Measurements from ENCODE around the gene DOCK2.
"Not testable (repeated sequence)": the region's sequence is repeated elsewhere in the genome, so short reads cannot be mapped to it uniquely, and the experiment has no call there.

DOCK2 gene

GRCh38 chr5:169796731-169797130, 159.7 kb downstream of the DOCK2 start:
- no peak for DNase-seq

GRCh38 chr5:169797577-169797976, 160.5 kb downstream of the DOCK2 start:
- DNase-seq = no peak

- DNase-seq = no peak
Measured at GRCh38 chr5:169798438-169798837, 161.4 kb downstream of the DOCK2 start.

- no peak for DNase-seq
Measured at GRCh38 chr5:169798906-169799660, 162.0 kb downstream of the DOCK2 start.

- peak; percentile 40 for DNase-seq
Measured at GRCh38 chr5:169801324-169801777, 164.3 kb downstream of the DOCK2 start.

- no peak for DNase-seq
Measured at GRCh38 chr5:169801781-169802180, 164.7 kb downstream of the DOCK2 start.

- peak; percentile 89 for DNase-seq
Measured at GRCh38 chr5:169803077-169803981, 166.3 kb downstream of the DOCK2 start.

GRCh38 chr5:169804861-169805260, 167.8 kb downstream of the DOCK2 start:
- peak; percentile 89 for DNase-seq

GRCh38 chr5:169805527-169805934, 168.5 kb downstream of the DOCK2 start:
- DNase-seq = no peak

- no peak for DNase-seq
Measured at GRCh38 chr5:169805937-169806700, 169.0 kb downstream of the DOCK2 start.

GRCh38 chr5:169808118-169808581, 171.1 kb downstream of the DOCK2 start:
- DNase-seq = no peak

- DNase-seq = not testable (repeated sequence)
Measured at GRCh38 chr5:169808880-169809279, 171.8 kb downstream of the DOCK2 start.

- no peak for DNase-seq
Measured at GRCh38 chr5:169809281-169809680, 172.2 kb downstream of the DOCK2 start.

- DNase-seq = no peak
Measured at GRCh38 chr5:169810524-169810923, 173.4 kb downstream of the DOCK2 start.

GRCh38 chr5:169811023-169811422, 173.9 kb downstream of the DOCK2 start:
- no peak for DNase-seq

GRCh38 chr5:169811680-169812079, 174.6 kb downstream of the DOCK2 start:
- DNase-seq = no peak

GRCh38 chr5:169812786-169813185, 175.7 kb downstream of the DOCK2 start:
- DNase-seq = no peak

- DNase-seq = no peak
Measured at GRCh38 chr5:169814045-169814444, 177.0 kb downstream of the DOCK2 start.

GRCh38 chr5:169814522-169814921, 177.4 kb downstream of the DOCK2 start:
- DNase-seq = no peak

GRCh38 chr5:169817031-169817430, 180.0 kb downstream of the DOCK2 start:
- no peak for DNase-seq

- peak; percentile 2 for DNase-seq
Measured at GRCh38 chr5:169826618-169827017, 189.5 kb downstream of the DOCK2 start.

- DNase-seq = peak; percentile 8
Measured at GRCh38 chr5:169827769-169828168, 190.7 kb downstream of the DOCK2 start.

GRCh38 chr5:169828385-169828784, 191.3 kb downstream of the DOCK2 start:
- peak; percentile 2 for DNase-seq
